PC-3 (cell line): ENCODE measurements around the gene PXK. TPM values are rescaled to one million over a fixed set of nuclear protein-coding genes. Genes with fewer than 3 reads are reported as not detected.
"Not testable (repeated sequence)": the region's sequence is repeated elsewhere in the genome, so short reads cannot be mapped to it uniquely, and the experiment has no call there.

Source experiments
- ATAC-seq: fragments of 200-7000 bp; cut with Tn5 transposase; 2 replicates; pipeline ENCODE4 v1.9.1; 2020; ENCODE audit warnings: mild to moderate bottlenecking, moderate library complexity
- BruUV-seq: library from RNA; stranded (reverse); fragments of 400-500 nt; replicated peaks from 2 replicates; lab custom pipeline; 2021; lab: Mats Ljungman, UMichigan
- CTCF ChIA-PET: fragments of 300-600 bp; sonication (Branson Sonifier 250); formaldehyde crosslinking; loops from one replicate; lab custom pipeline; 2022; ENCODE audit warnings: antibody characterized with exemption; lab: Charles Lee
- POLR2A ChIA-PET: fragments of 300-600 bp; sonication (Branson Sonifier 250); formaldehyde crosslinking; loops from one replicate; lab custom pipeline; 2022; ENCODE audit warnings: antibody characterized with exemption; ENCODE audit not compliant: unreplicated experiment; lab: Charles Lee
- DNase-seq: peaks from one replicate; pipeline ENCODE4 v3.0.0-alpha.2; 2015
- H2AFZ ChIP-seq: fragments of 300-600 bp; sonication (generic); 2 replicates; pipeline ENCODE4 v1.6.0; 2016; ENCODE audit warnings: antibody characterized with exemption, low read length
- H3F3A ChIP-seq: fragments of 300-600 bp; sonication (generic); one replicate; pipeline ENCODE4 v1.6.0; 2017; ENCODE audit warnings: antibody characterized with exemption, low read length, control low read depth, mild to moderate bottlenecking; ENCODE audit not compliant: unreplicated experiment
- H3K27ac ChIP-seq: fragments of 300-600 bp; sonication (generic); 2 replicates; pipeline ENCODE4 v1.5.1; 2016; ENCODE audit warnings: mild to moderate bottlenecking, low read length
- H3K27me3 ChIP-seq: fragments of 300-600 bp; sonication (generic); 2 replicates; pipeline ENCODE4 v1.6.1; 2016; ENCODE audit warnings: low read length, mixed read lengths
- H3K36me3 ChIP-seq: fragments of 300-600 bp; sonication (generic); 2 replicates; pipeline ENCODE4 v1.6.1; 2016; ENCODE audit warnings: low read depth, mixed run types, low read length, mixed read lengths
- H3K4me1 ChIP-seq: fragments of 300-600 bp; sonication (generic); 2 replicates; pipeline ENCODE4 v1.5.1; 2016; ENCODE audit warnings: low read length; ENCODE audit not compliant: insufficient read depth
- H3K4me2 ChIP-seq: fragments of 300-600 bp; sonication (generic); 2 replicates; pipeline ENCODE4 v1.6.0; 2016; ENCODE audit warnings: low read length
- H3K4me3 ChIP-seq: fragments of 300-600 bp; sonication (generic); 2 replicates; pipeline ENCODE4 v1.5.1; 2016; ENCODE audit warnings: mild to moderate bottlenecking, low read length, mixed read lengths
- H3K79me2 ChIP-seq: fragments of 300-600 bp; sonication (generic); 2 replicates; pipeline ENCODE4 v1.6.1; 2017; ENCODE audit warnings: low read length, mixed read lengths
- H3K9ac ChIP-seq: fragments of 300-600 bp; sonication (generic); 2 replicates; pipeline ENCODE4 v1.6.0; 2016; ENCODE audit warnings: mild to moderate bottlenecking, low read length
- H3K9me2 ChIP-seq: fragments of 300-600 bp; sonication (generic); replicated peaks from 2 replicates; pipeline ENCODE4 v1.6.1; 2016; ENCODE audit warnings: mixed run types, low read length, mixed read lengths
- H3K9me3 ChIP-seq: fragments of 300-600 bp; sonication (generic); 2 replicates; pipeline ENCODE4 v1.6.1; 2016; ENCODE audit warnings: low read length, mixed read lengths
- H4K20me1 ChIP-seq: fragments of 300-600 bp; sonication (generic); 2 replicates; pipeline ENCODE4 v1.6.1; 2016; ENCODE audit warnings: low read length, mixed read lengths
- EZH2 ChIP-seq: fragments of 300-600 bp; sonication (generic); IDR thresholded peaks from one replicate; pipeline ENCODE4 v1.6.1; 2017; ENCODE audit warnings: antibody characterized with exemption, mild to moderate bottlenecking, low read length; ENCODE audit not compliant: unreplicated experiment
- EZH2phosphoT487 ChIP-seq: fragments of 300-600 bp; sonication (generic); IDR thresholded peaks from 2 replicates; pipeline ENCODE4 v1.6.1; 2018; ENCODE audit warnings: mild to moderate bottlenecking, antibody characterized with exemption, low read length, borderline replicate concordance
- intact Hi-C: fragments of 100-400 bp; cut with micrococcal nuclease; formaldehyde crosslinking; loops from 2 replicates; pipeline ENCODE4 v1.9.0; 2023
- total RNA-seq: library from RNA; depleted of rRNA; stranded (reverse); fragments of >200 nt; gene quantifications from 2 replicates; pipeline ENCODE4 v1.2.3, GENCODE V29; 2014
- TF ChIP-seq, protein P1 (sequence below): fragments of 300-600 bp; sonication (generic); conservative IDR thresholded peaks from 2 replicates; pipeline ENCODE4 v1.5.1; 2017; ENCODE audit warnings: antibody characterized with exemption, low read depth, mild to moderate bottlenecking, low read length

The PXK gene
- total RNA-seq, 1 experiment from 2014 or later: 14.5 TPM

DNA sequence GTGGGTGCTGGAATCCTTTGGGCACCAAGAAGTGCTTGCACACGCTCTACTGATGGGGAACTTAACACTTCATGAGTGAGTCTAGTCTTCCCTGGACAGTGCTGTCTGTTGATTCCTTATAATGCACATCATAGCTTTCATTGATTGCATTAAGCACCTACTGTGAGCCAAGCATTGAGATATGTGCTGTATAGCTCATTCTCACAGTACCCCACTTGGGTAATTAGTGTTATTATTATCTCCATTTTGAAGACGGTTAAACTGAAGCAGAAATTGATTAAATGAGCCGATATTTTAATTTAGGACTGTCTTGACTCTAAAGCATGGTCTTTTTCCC is 101.4 kb downstream of the PXK start:
- no peaks in the 10 kb centered on the region for H3F3A ChIP-seq
- TSS peak; percentile 60 for BruUV-seq
- no peak for DNase-seq
- no peaks in the 10 kb centered on the region; the same call in 1 of the 2 replicates for H4K20me1 ChIP-seq
- no peaks in the 10 kb centered on the region for H3K9me2 ChIP-seq
- ChIA-PET POLR2A (no interaction called here), CTCF (interaction anchor here (0.5 kb wide), 1 partner anchor 134 kb away, joined by 4 read pairs; no protein-coding TSS in a partner anchor)
- no peak for ATAC-seq
- no peak overlapping the region for H3K27ac ChIP-seq
- H3K27me3 ChIP-seq: no peaks in the 10 kb centered on the region
- no peak for TF ChIP-seq EZH2phosphoT487
- TF ChIP-seq, protein P1, sequence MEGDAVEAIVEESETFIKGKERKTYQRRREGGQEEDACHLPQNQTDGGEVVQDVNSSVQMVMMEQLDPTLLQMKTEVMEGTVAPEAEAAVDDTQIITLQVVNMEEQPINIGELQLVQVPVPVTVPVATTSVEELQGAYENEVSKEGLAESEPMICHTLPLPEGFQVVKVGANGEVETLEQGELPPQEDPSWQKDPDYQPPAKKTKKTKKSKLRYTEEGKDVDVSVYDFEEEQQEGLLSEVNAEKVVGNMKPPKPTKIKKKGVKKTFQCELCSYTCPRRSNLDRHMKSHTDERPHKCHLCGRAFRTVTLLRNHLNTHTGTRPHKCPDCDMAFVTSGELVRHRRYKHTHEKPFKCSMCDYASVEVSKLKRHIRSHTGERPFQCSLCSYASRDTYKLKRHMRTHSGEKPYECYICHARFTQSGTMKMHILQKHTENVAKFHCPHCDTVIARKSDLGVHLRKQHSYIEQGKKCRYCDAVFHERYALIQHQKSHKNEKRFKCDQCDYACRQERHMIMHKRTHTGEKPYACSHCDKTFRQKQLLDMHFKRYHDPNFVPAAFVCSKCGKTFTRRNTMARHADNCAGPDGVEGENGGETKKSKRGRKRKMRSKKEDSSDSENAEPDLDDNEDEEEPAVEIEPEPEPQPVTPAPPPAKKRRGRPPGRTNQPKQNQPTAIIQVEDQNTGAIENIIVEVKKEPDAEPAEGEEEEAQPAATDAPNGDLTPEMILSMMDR: no peak
- no peak for TF ChIP-seq EZH2
- peak overlapping the region; percentile 60 for H2AFZ ChIP-seq
- no peaks in the 10 kb centered on the region for H3K9me3 ChIP-seq
- peak overlapping the region; percentile 74 for H3K4me2 ChIP-seq
- intact Hi-C loops: loop anchor here (2.0 kb wide), 1 partner anchor 37 kb away; no protein-coding TSS in a partner anchor
- peaks cover 20% of the 10 kb centered on the region for H3K4me1 ChIP-seq
- H3K79me2 ChIP-seq: peaks cover 25% of the 10 kb centered on the region
- H3K9ac ChIP-seq: no peak overlapping the region
- peak overlapping the region; percentile 39 for H3K4me3 ChIP-seq
- H3K36me3 ChIP-seq: peaks cover 29% of the 10 kb centered on the region

DNA sequence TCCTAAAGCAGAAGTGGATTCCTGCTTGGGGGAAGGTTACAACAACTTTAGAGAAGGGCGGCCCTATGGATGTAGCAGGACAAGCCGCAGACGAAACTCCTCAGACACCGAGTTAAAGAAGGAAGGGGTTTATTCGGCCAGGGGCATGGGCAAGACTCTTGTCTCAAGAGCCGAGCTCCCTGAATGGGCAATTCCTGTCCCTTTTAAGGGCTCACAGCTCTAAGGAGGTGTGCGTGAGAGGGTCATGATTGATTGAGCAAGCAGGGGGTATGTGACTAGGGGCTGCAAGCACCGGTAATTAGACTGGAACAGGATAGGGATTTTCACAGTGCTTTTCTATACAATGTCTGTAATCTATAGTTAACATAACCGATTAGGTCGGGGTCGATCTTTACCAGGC is 101.8 kb downstream of the PXK start:
- Histone ChIP-seq H3K36me3 (peaks cover 26% of the 10 kb centered on the region), H3K27me3 (no peaks in the 10 kb centered on the region), H3K79me2 (peaks cover 25% of the 10 kb centered on the region), H4K20me1 (no peaks in the 10 kb centered on the region; the same call in 1 of the 2 replicates), H3K9me3 (no peaks in the 10 kb centered on the region), H3K27ac (no peak overlapping the region), H3K9me2 (no peaks in the 10 kb centered on the region), H3K4me2 (peak overlapping the region; percentile 74; the same call in 1 of the 2 replicates), H3K4me3 (no peak overlapping the region), H3F3A (no peaks in the 10 kb centered on the region), H3K4me1 (peaks cover 20% of the 10 kb centered on the region), H3K9ac (no peak overlapping the region), H2AFZ (no peak overlapping the region)
- DNase-seq: no peak
- no peak for TF ChIP-seq EZH2
- TF ChIP-seq, protein P1: no peak
- TF ChIP-seq EZH2phosphoT487: no peak
- ATAC-seq: no peak
- CTCF ChIA-PET: interaction anchor here (0.5 kb wide), 1 partner anchor 134 kb away, joined by 4 read pairs; no protein-coding TSS in a partner anchor
- POLR2A ChIA-PET: interaction anchor here (0.6 kb wide), 1 partner anchor 9 kb away, joined by 4 read pairs; no protein-coding TSS in a partner anchor
- BruUV-seq: no TSS peak
- intact Hi-C loops: loop anchor here (2.0 kb wide), 1 partner anchor 36 kb away; no protein-coding TSS in a partner anchor

DNA sequence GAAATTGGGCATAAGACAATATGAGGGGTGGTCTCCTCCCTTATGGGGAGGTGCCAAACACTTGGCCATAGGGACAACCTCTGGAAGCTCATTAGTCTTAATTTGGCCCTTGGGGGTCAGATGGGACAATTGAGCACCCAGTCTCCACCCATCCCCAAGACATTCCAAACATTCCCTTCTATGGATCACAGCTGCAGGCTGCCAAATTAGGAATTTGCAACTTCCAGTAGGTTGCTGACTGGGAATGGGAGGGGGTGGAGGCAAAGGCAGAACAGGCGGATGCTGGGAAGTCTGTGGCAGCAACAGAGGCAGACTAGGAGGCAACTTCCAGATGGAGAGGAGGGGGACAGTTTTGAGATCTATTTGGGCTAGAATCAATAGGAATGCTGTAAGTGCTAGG is 102.3 kb downstream of the PXK start:
- DNase-seq: peak; percentile 44
- no peak overlapping the region for H3K4me2 ChIP-seq
- H3K9me2 ChIP-seq: no peaks in the 10 kb centered on the region
- H3K4me1 ChIP-seq: peaks cover 20% of the 10 kb centered on the region
- H3K27me3 ChIP-seq: no peaks in the 10 kb centered on the region
- H3K9me3 ChIP-seq: no peaks in the 10 kb centered on the region
- CTCF ChIA-PET: no interaction called here
- no peak overlapping the region for H3K4me3 ChIP-seq
- no peak overlapping the region for H2AFZ ChIP-seq
- H3F3A ChIP-seq: no peaks in the 10 kb centered on the region
- no peak for ATAC-seq
- no peak overlapping the region for H3K27ac ChIP-seq
- intact Hi-C loops: loop anchor here (2.0 kb wide), 1 partner anchor 36 kb away; no protein-coding TSS in a partner anchor
- TF ChIP-seq EZH2 (no peak), EZH2phosphoT487 (no peak)
- TF ChIP-seq, protein P1: no peak
- POLR2A ChIA-PET: interaction anchor here (0.6 kb wide), 1 partner anchor 9 kb away, joined by 4 read pairs; no protein-coding TSS in a partner anchor
- peaks cover 25% of the 10 kb centered on the region for H3K79me2 ChIP-seq
- peaks cover 21% of the 10 kb centered on the region for H3K36me3 ChIP-seq
- H3K9ac ChIP-seq: no peak overlapping the region
- H4K20me1 ChIP-seq: no peaks in the 10 kb centered on the region; the same call in 1 of the 2 replicates
- no TSS peak for BruUV-seq

DNA sequence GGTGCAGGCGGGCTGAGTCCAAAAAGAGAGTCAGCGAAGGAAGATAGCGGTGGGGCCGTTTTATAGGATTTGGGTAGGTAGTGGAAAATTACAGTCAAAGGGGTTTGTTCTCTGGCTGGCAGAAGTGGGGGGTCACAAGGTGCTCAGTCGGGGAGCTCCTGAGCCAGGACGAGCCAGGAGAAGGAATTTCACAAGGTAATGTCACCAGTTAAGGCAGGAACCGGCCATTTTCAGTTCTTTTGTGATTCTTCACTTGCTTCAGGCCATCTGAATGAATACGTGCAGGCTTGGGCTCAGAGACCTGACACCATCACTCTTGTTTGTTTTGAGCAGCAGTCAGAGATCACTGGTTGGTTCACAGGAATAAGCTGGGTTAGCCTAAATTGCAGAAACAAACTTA is 104.6 kb downstream of the PXK start:
- H3K4me2 ChIP-seq, H4K20me1 ChIP-seq, H3K27ac ChIP-seq, H2AFZ ChIP-seq, H3K9ac ChIP-seq, CTCF ChIA-PET, intact Hi-C loops, H3K27me3 ChIP-seq, H3K9me2 ChIP-seq, H3K36me3 ChIP-seq, BruUV-seq, H3K4me3 ChIP-seq, H3F3A ChIP-seq, DNase-seq, ATAC-seq, H3K9me3 ChIP-seq: not testable (repeated sequence)
- H3K4me1 ChIP-seq: peaks cover 16% of the 10 kb centered on the region
- POLR2A ChIA-PET: interaction anchor here (0.6 kb wide), 1 partner anchor 62 kb away, joined by 5 read pairs; no protein-coding TSS in a partner anchor
- peaks cover 13% of the 10 kb centered on the region for H3K79me2 ChIP-seq
